IMR-90 (cell line): ENCODE measurements around the gene ABAT.

Source experiments
- CTCF ChIP-seq: conservative IDR thresholded peaks from 2 replicates; pipeline ENCODE4 v1.5.1; 2012; ENCODE audit warnings: mild to moderate bottlenecking, low read depth, low read length, improper control_type of control experiment
- FOS ChIP-seq: fragments of 150-350 bp; IDR thresholded peaks from 2 replicates; pipeline ENCODE4 v1.6.1; 2016; ENCODE audit warnings: low read depth, low read length
- MAZ ChIP-seq: IDR thresholded peaks from 2 replicates; pipeline ENCODE4 v1.6.1; 2012; ENCODE audit warnings: low read depth, mild to moderate bottlenecking, low read length, improper control_type of control experiment, moderate library complexity, borderline replicate concordance
- MXI1 ChIP-seq: IDR thresholded peaks from 2 replicates; pipeline ENCODE4 v1.6.1; 2012; ENCODE audit warnings: low read depth, mild to moderate bottlenecking, low read length, moderate library complexity, borderline replicate concordance
- POLR2A ChIP-seq: IDR thresholded peaks from 2 replicates; pipeline ENCODE4 v1.6.1; 2012; ENCODE audit warnings: mild to moderate bottlenecking, low read depth, low read length
- RAD21 ChIP-seq: IDR thresholded peaks from 2 replicates; pipeline ENCODE4 v1.6.1; 2012; ENCODE audit warnings: low read length, improper control_type of control experiment
- RCOR1 ChIP-seq: IDR thresholded peaks from 2 replicates; pipeline ENCODE4 v1.6.1; 2012; ENCODE audit warnings: mild to moderate bottlenecking, low read length, improper control_type of control experiment; ENCODE audit not compliant: insufficient replicate concordance
- SMC3 ChIP-seq: fragments of 150-350 bp; IDR thresholded peaks from 2 replicates; pipeline ENCODE4 v1.6.1; 2016; ENCODE audit warnings: low read depth, mild to moderate bottlenecking, antibody characterized with exemption, low read length, moderate library complexity

GRCh38 chr16:8630255-8630953 lies 44.0 kb upstream of the ABAT start:
- TF ChIP-seq CTCF (no peak), POLR2A (no peak), MXI1 (no peak), RAD21 (no peak), MAZ (no peak), RCOR1 (no peak), FOS (no peak), SMC3 (no peak)
